K562 treated with DMSO at 1 percent for 24 hours (cell line): Measurements from ENCODE around the gene VOPP1. TPM values are rescaled to one million over a fixed set of nuclear protein-coding genes. Genes with fewer than 3 reads are reported as not detected.

Source experiments
- total RNA-seq: library from RNA; unstranded; fragments of 300-600 nt; gene quantifications from 2 replicates; pipeline ENCODE4 v1.2.3, GENCODE V29; 2022; ENCODE audit warnings: low read depth; ENCODE audit not compliant: insufficient read depth

Gene VOPP1
- 47.7 and 49.0 TPM in 2 replicates for total RNA-seq

GRCh38 chr7:55572378-55573233 lies at the start of gene VOPP1:
VOPP1 (minus strand) TSS chr7:55572502; CDS start chr7:55572324, 178 bp downstream.

Other genes with a start within 250 kb of the VOPP1 start
- gene LANCL2, start 207.2 kb downstream of the VOPP1 start, total RNA-seq: 4.4 and 6.1 TPM in 2 replicates